Thyroid gland (tissue), 4 donors: ENCODE results near the gene GRB2. TPM values are rescaled to one million over a fixed set of nuclear protein-coding genes. Genes with fewer than 3 reads are reported as not detected.

Experiments used
- DNase-seq, 2 donors: peaks; one replicate each; pipeline ENCODE4 v3.0.0-alpha.2; 2019
- H3K27ac ChIP-seq, 3 donors: fragments of 200-600 bp; sonication (generic); 1 replicate in 2 of 3; 2 replicates in 1 of 3; pipeline ENCODE4 v1.5.1; 2016 to 2019; ENCODE audit warnings: mild to moderate bottlenecking in 1 of 3, moderate library complexity in 1 of 3
- H3K27me3 ChIP-seq: fragments of 200-600 bp; sonication (generic); one replicate; pipeline ENCODE4 v1.5.1; 2019
- H3K36me3 ChIP-seq, 2 donors: fragments of 200-600 bp; sonication (generic); one replicate each; pipeline ENCODE4 v1.5.1; 2016 to 2019
- H3K4me1 ChIP-seq, 2 donors: fragments of 200-600 bp; sonication (generic); one replicate each; pipeline ENCODE4 v1.5.1; 2017 to 2019
- H3K4me3 ChIP-seq, 3 donors: fragments of 200-600 bp; sonication (generic); replicated peaks in 1 of 3; 1 replicate in 2 of 3; 2 replicates in 1 of 3; pipeline ENCODE4 v1.5.1; 2016; ENCODE audit warnings: mild to moderate bottlenecking in 1 of 3
- H3K9me3 ChIP-seq: fragments of 200-600 bp; sonication (generic); one replicate; pipeline ENCODE4 v1.5.1; 2017
- POLR2A ChIP-seq, 2 donors: fragments of 450-650 bp; IDR thresholded peaks; one replicate each; pipeline ENCODE4 v1.6.1; 2017; ENCODE audit warnings: antibody characterized with exemption in 2 of 2, mild to moderate bottlenecking in 2 of 2, moderate library complexity in 1 of 2
- WGBS, 2 donors: methylation state at CpG; one replicate each; pipeline ENCODE4 v1.1.5; 2017; 5-methylcytosine and 5-hydroxymethylcytosine counted together
- intact Hi-C: fragments of 100-400 bp; cut with DNase I; formaldehyde crosslinking; loops from one replicate; pipeline ENCODE4 v1.15.1; 2023
- total RNA-seq, 4 donors: library from RNA; depleted of rRNA; stranded (reverse); fragments of >200 nt; gene quantifications; one replicate each; pipeline ENCODE4 v1.2.3, GENCODE V29; 2016
- TF ChIP-seq, protein P1 (sequence below), 6 experiments: fragments of 200-600 bp in 3 of 6; fragments of 450-650 bp in 3 of 6; sonication (generic) in 3 of 6; IDR thresholded peaks; one replicate each; pipeline ENCODE4 v1.5.1; 2016 to 2019; ENCODE audit warnings: antibody characterized with exemption in 6 of 6, mild to moderate bottlenecking in 2 of 6, inconsistent platforms in 1 of 6, moderate library complexity in 1 of 6

The GRB2 gene
- total RNA-seq, 4 donors from 2014 or later, result 65.8 to 101 (median 97.3) TPM

DNA sequence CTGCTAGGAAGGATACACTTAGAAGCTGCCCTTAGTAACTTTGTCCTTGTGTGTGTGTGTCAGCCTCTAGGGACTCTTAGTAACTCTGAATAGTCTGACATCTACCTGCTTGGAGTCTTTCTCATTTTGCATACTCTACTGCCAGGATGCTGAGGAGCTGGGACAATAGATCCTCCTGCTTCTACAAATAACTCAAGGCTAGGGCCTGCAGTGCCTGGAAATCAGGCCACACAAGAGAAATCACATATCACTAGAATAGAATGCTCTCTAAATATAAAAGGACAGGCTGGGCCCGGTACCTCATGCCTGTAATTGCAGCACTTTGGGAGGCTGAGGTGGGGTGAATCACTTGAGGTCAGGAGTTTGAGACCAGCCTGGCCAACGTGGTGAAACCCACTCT lies 77.7 kb downstream of the GRB2 start:
- no peaks in the 10 kb centered on the region for H3K27me3 ChIP-seq
- intact Hi-C loops, result loop anchor here (10.0 kb wide), 1 partner anchor 267 kb away; no protein-coding TSS in a partner anchor
- 77 to 93% methylated on average over 2 of the region's 2 CpGs for WGBS, 2 donors
- H3K9me3 ChIP-seq, result no peaks in the 10 kb centered on the region
- no peak overlapping the region for H3K27ac ChIP-seq
- peaks cover 0 to 12% of the 10 kb centered on the region in 2 donors for H3K4me1 ChIP-seq
- DNase-seq, result no peak
- H3K36me3 ChIP-seq, result no peaks in the 10 kb centered on the region
- H3K4me3 ChIP-seq, result no peak overlapping the region
- TF ChIP-seq POLR2A (IDR thresholded peaks at IDR 0.05), result no peak
- TF ChIP-seq, protein P1, sequence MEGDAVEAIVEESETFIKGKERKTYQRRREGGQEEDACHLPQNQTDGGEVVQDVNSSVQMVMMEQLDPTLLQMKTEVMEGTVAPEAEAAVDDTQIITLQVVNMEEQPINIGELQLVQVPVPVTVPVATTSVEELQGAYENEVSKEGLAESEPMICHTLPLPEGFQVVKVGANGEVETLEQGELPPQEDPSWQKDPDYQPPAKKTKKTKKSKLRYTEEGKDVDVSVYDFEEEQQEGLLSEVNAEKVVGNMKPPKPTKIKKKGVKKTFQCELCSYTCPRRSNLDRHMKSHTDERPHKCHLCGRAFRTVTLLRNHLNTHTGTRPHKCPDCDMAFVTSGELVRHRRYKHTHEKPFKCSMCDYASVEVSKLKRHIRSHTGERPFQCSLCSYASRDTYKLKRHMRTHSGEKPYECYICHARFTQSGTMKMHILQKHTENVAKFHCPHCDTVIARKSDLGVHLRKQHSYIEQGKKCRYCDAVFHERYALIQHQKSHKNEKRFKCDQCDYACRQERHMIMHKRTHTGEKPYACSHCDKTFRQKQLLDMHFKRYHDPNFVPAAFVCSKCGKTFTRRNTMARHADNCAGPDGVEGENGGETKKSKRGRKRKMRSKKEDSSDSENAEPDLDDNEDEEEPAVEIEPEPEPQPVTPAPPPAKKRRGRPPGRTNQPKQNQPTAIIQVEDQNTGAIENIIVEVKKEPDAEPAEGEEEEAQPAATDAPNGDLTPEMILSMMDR (IDR thresholded peaks at IDR 0.05), result no peak

DNA sequence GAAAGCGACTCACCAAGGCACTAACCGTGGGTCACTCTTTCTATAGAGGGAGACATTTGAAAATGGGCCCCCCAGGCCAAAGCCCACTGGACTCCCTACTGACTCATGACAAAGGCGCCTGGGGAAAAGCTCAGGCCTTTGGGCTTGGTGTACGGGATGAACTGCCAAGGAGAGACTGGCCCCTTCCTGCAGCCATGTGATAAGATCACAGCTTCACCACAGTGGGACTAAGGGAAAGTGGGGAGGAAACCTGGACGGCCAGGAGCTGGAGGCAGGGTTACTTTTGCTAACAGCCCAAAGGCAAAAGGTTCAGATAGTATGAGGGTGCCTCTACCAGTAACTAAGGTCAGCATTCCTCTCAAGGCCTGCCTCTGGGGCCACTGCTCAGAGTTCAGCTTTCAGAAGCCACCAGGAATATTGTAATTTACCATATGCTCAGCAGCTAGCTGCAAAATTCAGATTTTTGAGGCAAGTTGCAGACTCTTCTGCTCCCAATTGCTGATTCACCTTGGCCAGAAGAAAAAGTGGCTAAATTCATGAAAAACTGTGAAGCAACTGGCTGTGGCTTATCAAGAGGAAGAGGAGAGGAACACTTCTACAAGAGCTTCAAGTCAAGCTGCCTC lies 79.1 kb downstream of the GRB2 start:
- no peak for TF ChIP-seq POLR2A (IDR thresholded peaks at IDR 0.05)
- TF ChIP-seq, protein P1 (IDR thresholded peaks at IDR 0.05), result no peak
- WGBS, 2 donors, result 60 to 75% methylated on average over 4 to 5 of the region's 5 CpGs
- no peak for DNase-seq

DNA sequence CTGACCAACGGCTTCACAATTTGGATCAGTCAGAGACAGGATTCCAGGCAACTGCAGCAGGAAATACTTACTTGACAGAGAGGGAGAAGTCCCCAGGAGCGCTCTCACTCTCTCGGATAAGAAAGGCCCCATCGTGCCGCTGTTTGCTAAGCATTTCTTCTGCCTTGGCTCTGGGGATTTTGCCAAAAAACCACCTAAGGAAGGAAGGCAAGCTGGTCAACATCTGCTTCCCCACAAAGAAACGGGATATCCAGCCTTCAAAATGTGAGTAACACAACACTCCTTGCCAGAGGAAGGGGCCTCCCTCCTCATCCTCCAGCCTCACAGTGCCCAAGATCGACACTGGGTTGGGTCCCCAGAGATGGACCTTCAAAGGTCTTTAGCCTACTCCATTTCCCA lies 79.7 kb downstream of the GRB2 start:
- intact Hi-C loops, result loop anchor here (10.0 kb wide), 1 partner anchor 269 kb away; no protein-coding TSS in a partner anchor
- Histone ChIP-seq H3K36me3 (peaks cover 2 to 5% of the 10 kb centered on the region in 2 donors), H3K4me3 (no peak overlapping the region), H3K27me3 (no peaks in the 10 kb centered on the region), H3K9me3 (no peaks in the 10 kb centered on the region), H3K4me1 (peaks cover 0 to 12% of the 10 kb centered on the region in 2 donors), H3K27ac (no peak overlapping the region)
- no peak for DNase-seq
- TF ChIP-seq POLR2A (IDR thresholded peaks at IDR 0.05), result no peak
- TF ChIP-seq, protein P1 (IDR thresholded peaks at IDR 0.05), result no peak
- WGBS, 2 donors, result 57 to 67% methylated on average over 6 of the region's 7 CpGs

More for the DNA sequence above, 79.1 kb downstream of the GRB2 start:
- no peaks in the 10 kb centered on the region for H3K27me3 ChIP-seq
- H3K9me3 ChIP-seq, result no peaks in the 10 kb centered on the region
- peaks cover 0 to 2% of the 10 kb centered on the region in 2 donors for H3K36me3 ChIP-seq
- intact Hi-C loops, result loop anchor here (10.0 kb wide), 1 partner anchor 268 kb away; no protein-coding TSS in a partner anchor
- peaks cover 0 to 12% of the 10 kb centered on the region in 2 donors for H3K4me1 ChIP-seq
- no peak overlapping the region for H3K4me3 ChIP-seq
- no peak overlapping the region for H3K27ac ChIP-seq

DNA sequence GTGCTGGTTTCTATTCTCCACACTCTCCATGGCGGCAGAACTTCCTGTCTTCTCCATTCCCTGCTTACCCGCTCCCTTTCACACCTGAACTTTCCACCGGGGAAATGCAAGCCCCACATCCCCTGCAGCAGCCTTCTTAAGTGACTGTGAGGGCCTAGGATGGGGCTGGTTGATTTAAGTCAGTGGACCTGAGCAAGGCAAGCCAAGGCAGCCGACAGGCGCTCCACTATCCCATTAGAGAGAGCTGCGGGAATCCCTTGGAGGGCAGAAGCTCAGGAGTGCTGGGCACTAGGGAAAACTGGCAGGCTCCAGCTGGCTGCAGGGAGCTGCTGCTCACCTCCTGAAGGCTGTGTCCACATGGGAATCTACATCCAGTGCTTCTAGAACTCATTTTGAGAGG lies 80.1 kb downstream of the GRB2 start:
- H3K4me1 ChIP-seq, result peaks cover 0 to 12% of the 10 kb centered on the region in 2 donors
- DNase-seq, result no peak
- H3K27ac ChIP-seq, result no peak overlapping the region
- 83 to 86% methylated on average over 3 to 6 of the region's 6 CpGs for WGBS, 2 donors
- no peak for TF ChIP-seq POLR2A (IDR thresholded peaks at IDR 0.05)
- TF ChIP-seq, protein P1 (IDR thresholded peaks at IDR 0.05), result no peak
- intact Hi-C loops, result loop anchor here (10.0 kb wide), 1 partner anchor 269 kb away; no protein-coding TSS in a partner anchor
- H3K4me3 ChIP-seq, result no peak overlapping the region
- H3K9me3 ChIP-seq, result no peaks in the 10 kb centered on the region
- H3K36me3 ChIP-seq, result peaks cover 7 to 9% of the 10 kb centered on the region in 2 donors
- no peaks in the 10 kb centered on the region for H3K27me3 ChIP-seq

DNA sequence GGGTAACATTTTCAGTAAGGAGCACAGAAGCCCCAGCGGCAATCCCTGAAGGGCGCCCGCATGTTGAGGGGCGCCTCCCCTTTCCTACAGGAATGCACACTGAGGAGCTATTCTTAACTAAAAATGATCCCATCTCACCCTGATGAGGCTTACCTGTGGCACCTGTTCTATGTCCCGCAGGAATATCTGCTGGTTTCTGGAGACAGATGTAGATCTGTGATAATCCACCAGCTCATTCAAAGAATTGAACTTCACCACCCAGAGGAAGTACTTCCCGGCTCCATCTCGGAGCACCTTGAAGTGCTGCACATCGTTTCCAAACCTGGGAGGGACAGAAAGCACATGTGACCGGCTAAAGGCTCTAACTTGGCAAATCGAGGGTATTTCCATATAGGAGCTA lies 84.0 kb downstream of the GRB2 start:
- no peak for TF ChIP-seq POLR2A (IDR thresholded peaks at IDR 0.05)
- TF ChIP-seq, protein P1 (IDR thresholded peaks at IDR 0.05), result no peak
- intact Hi-C loops, result loop anchor here (5.0 to 10.0 kb wide), 3 partner anchors 71 to 273 kb away; no protein-coding TSS in a partner anchor
- no peak overlapping the region for H3K4me3 ChIP-seq
- DNase-seq, result no peak
- 84 to 90% methylated on average over 10 of the region's 10 CpGs for WGBS, 2 donors
- no peaks in the 10 kb centered on the region for H3K9me3 ChIP-seq
- peaks cover 0 to 10% of the 10 kb centered on the region in 2 donors for H3K4me1 ChIP-seq
- H3K27ac ChIP-seq, result no peak overlapping the region
- no peaks in the 10 kb centered on the region for H3K27me3 ChIP-seq
- H3K36me3 ChIP-seq, result peaks cover 14 to 16% of the 10 kb centered on the region in 2 donors
